Measurements from ENCODE around the gene ABCG1. TPM values are rescaled to one million over a fixed set of nuclear protein-coding genes. Genes with fewer than 3 reads are reported as not detected.

The ABCG1 gene
- total and polyA plus RNA-seq, 4 donors, result 11.5 to 65.0 (median 35.0) TPM

DNA sequence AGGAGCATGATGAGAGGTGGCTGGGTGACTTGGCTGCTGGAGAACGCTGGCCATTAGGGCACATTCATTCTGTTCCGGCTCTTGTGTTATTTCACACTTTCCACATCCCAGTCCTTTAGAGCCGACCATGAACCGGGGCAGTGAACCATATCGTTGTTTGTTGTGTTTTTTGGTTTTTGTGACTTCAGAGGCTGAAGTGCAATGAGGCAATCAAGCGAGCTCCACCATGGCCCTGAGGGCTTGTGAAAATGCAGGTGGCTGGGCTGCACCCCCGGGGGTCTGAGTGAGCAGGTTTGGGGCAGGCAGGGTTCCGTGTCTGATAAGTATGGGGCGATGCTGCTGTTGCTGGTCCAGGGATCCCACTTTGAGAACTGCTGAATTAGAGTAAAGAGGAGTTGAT, 23.7 kb downstream of the ABCG1 start:
- no peak overlapping the region for H3K9ac ChIP-seq (ENCODE audit: insufficient read depth in 1 of 2, low read length in 2 of 2)
- 90 to 93% methylated on average over 9 of the region's 9 CpGs for WGBS, 2 donors
- TF ChIP-seq, protein P1, sequence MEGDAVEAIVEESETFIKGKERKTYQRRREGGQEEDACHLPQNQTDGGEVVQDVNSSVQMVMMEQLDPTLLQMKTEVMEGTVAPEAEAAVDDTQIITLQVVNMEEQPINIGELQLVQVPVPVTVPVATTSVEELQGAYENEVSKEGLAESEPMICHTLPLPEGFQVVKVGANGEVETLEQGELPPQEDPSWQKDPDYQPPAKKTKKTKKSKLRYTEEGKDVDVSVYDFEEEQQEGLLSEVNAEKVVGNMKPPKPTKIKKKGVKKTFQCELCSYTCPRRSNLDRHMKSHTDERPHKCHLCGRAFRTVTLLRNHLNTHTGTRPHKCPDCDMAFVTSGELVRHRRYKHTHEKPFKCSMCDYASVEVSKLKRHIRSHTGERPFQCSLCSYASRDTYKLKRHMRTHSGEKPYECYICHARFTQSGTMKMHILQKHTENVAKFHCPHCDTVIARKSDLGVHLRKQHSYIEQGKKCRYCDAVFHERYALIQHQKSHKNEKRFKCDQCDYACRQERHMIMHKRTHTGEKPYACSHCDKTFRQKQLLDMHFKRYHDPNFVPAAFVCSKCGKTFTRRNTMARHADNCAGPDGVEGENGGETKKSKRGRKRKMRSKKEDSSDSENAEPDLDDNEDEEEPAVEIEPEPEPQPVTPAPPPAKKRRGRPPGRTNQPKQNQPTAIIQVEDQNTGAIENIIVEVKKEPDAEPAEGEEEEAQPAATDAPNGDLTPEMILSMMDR (IDR thresholded peaks at IDR 0.05; ENCODE audit: control extremely low read depth, extremely low read depth), result no peak
- ATAC-seq (ENCODE audit: insufficient read depth, low FRiP score), result no peak
- H3K27ac ChIP-seq (ENCODE audit: low read depth in 1 of 2, low read length in 1 of 2), result no peak overlapping the region
- H3K36me3 ChIP-seq (ENCODE audit: control insufficient read depth in 4 of 4, insufficient read depth in 4 of 4, low read length in 4 of 4), result no peaks in the 10 kb centered on the region
- H3K4me3 ChIP-seq, result no peak overlapping the region
- no peaks in the 10 kb centered on the region for H3K9me3 ChIP-seq (ENCODE audit: control insufficient read depth in 4 of 4, insufficient read depth in 3 of 4, low read length in 3 of 4)
- no peaks in the 10 kb centered on the region for H3K27me3 ChIP-seq (ENCODE audit: control insufficient read depth in 3 of 3, insufficient read depth in 3 of 3, low read length in 2 of 3)
- no peak for DNase-seq
- H3K4me1 ChIP-seq (ENCODE audit: control insufficient read depth in 5 of 5, insufficient read depth in 5 of 5, low read length in 5 of 5), result peaks cover 0 to 9% (median 4%) of the 10 kb centered on the region in 5 donors

DNA sequence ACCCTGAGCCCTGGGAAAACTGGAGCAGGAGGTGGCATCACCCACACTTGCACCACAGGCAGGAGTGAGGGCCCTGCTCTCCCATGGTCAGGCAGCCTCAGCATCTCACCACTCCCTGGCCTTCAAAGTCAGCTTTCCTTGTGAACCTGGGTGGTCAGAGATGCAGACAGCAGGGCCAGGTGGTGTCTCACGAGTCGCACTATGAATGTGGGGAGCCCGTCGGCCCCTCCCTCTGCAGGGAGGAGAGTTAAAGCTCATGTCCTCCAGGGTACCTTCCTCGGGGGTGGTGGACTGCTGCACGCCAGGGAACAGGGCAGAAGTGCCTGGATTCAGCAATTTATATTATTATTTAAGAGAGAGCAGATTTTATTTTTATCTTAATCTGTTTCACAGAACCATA, 24.1 kb downstream of the ABCG1 start:
- Histone ChIP-seq H3K27me3 (ENCODE audit: control insufficient read depth in 3 of 3, insufficient read depth in 3 of 3, low read length in 2 of 3) (no peaks in the 10 kb centered on the region), H3K4me1 (ENCODE audit: control insufficient read depth in 5 of 5, insufficient read depth in 5 of 5, low read length in 5 of 5) (peaks cover 0 to 7% (median 4%) of the 10 kb centered on the region in 5 donors), H3K4me3 (no peak overlapping the region), H3K9ac (ENCODE audit: insufficient read depth in 1 of 2, low read length in 2 of 2) (no peak overlapping the region), H3K27ac (ENCODE audit: low read depth in 1 of 2, low read length in 1 of 2) (no peak overlapping the region), H3K36me3 (ENCODE audit: control insufficient read depth in 4 of 4, insufficient read depth in 4 of 4, low read length in 4 of 4) (no peaks in the 10 kb centered on the region), H3K9me3 (ENCODE audit: control insufficient read depth in 4 of 4, insufficient read depth in 3 of 4, low read length in 3 of 4) (no peaks in the 10 kb centered on the region)
- DNase-seq, result no peak
- TF ChIP-seq, protein P1 (IDR thresholded peaks at IDR 0.05; ENCODE audit: control extremely low read depth, extremely low read depth), result no peak
- 93 to 95% methylated on average over 6 of the region's 6 CpGs for WGBS, 2 donors
- ATAC-seq (ENCODE audit: insufficient read depth, low FRiP score), result no peak

DNA sequence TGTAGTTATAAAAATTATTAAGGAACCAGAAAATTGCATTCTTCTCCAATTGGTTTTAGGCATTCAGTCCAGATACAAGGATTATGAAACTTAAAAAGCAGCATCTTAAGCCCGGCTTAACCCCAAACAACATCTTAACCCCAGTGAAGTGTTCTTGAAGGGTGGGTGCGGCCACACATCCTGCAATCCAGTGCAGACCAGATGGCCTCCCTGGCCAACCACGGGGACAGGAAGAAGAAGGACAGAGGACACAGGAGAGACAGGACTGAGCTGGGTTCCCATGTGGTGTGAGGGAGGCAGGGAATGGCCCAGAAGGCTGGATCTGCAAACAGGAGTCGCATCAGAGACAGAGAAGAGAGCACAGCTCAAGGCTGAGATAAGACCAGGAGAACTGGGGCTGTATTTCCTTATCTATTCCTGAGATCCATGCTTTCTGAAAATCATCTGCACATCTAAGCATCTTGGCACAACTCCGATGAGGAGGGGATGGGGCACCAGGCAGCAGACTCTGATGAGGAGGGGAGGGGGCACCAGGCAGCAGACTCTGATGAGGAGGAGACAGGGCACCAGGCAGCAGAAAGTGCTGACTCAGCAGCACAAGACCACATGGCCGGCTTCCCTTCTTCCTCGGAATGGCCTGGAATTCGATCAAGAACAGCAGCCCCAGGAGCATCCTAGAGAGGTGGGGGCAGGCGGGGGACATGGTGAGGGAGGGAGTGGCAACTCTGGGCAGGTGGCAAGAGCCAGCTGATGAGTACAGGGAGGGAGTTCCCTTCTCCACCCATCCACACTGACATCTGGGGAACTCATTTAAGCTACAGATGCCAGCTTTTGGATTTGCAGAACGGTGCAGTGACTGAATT, 26.6 kb downstream of the ABCG1 start:
- DNase-seq (peak in 1 of 3 donors; percentile 32), ATAC-seq (ENCODE audit: insufficient read depth, low FRiP score) (peak; percentile 47)
- TF ChIP-seq, protein P1 (IDR thresholded peaks at IDR 0.05; ENCODE audit: control extremely low read depth, extremely low read depth), result no peak
- 39 to 46% methylated on average over 10 of the region's 10 CpGs for WGBS, 2 donors
- Histone ChIP-seq H3K9me3 (ENCODE audit: control insufficient read depth in 4 of 4, insufficient read depth in 3 of 4, low read length in 3 of 4) (no peaks in the 10 kb centered on the region), H3K9ac (ENCODE audit: insufficient read depth in 1 of 2, low read length in 2 of 2) (no peak overlapping the region), H3K27ac (ENCODE audit: low read depth in 1 of 2, low read length in 1 of 2) (no peak overlapping the region), H3K36me3 (ENCODE audit: control insufficient read depth in 4 of 4, insufficient read depth in 4 of 4, low read length in 4 of 4) (no peaks in the 10 kb centered on the region), H3K27me3 (ENCODE audit: control insufficient read depth in 3 of 3, insufficient read depth in 3 of 3, low read length in 2 of 3) (no peaks in the 10 kb centered on the region), H3K4me3 (no peak overlapping the region), H3K4me1 (ENCODE audit: control insufficient read depth in 5 of 5, insufficient read depth in 5 of 5, low read length in 5 of 5) (peaks cover 0 to 4% (median 0%) of the 10 kb centered on the region in 5 donors)
